Adrenal gland (tissue), 19 donors: ENCODE data around the gene TLCD1. TPM values are rescaled to one million over a fixed set of nuclear protein-coding genes. Genes with fewer than 3 reads are reported as not detected.

Experiments used
- DNase-seq, 7 donors: peaks; one replicate each; pipeline ENCODE4 v3.0.0-alpha.2; 2019 to 2020
- H3K27ac ChIP-seq, 5 donors: fragments of 200-600 bp; sonication (generic) in 4 of 5; 1 replicate in 3 of 5; 2 replicates in 2 of 5; pipeline versions ENCODE4 v1.5.1 to v1.8.0; 2016 to 2020; ENCODE audit warnings: mild to moderate bottlenecking in 1 of 5
- H3K27me3 ChIP-seq: fragments of 200-600 bp; 2 replicates; pipeline ENCODE4 v1.8.0; 2021
- H3K36me3 ChIP-seq, 2 donors: fragments of 200-600 bp; replicated peaks in 1 of 2; 1 replicate in 1 of 2; 2 replicates in 1 of 2; pipeline versions ENCODE4 v1.5.1 to v1.8.0; 2018 to 2022
- H3K4me1 ChIP-seq, 2 donors: fragments of 200-600 bp; replicated peaks in 1 of 2; 1 replicate in 1 of 2; 2 replicates in 1 of 2; pipeline versions ENCODE4 v1.5.1 to v1.8.0; 2018 to 2021
- H3K4me3 ChIP-seq, 4 donors: fragments of 200-600 bp; sonication (generic) in 3 of 4; one replicate each; pipeline ENCODE4 v1.5.1; 2016 to 2018
- H3K9me3 ChIP-seq, 3 donors: fragments of 200-600 bp; sonication (generic) in 1 of 3; replicated peaks in 1 of 3; 1 replicate in 2 of 3; 2 replicates in 1 of 3; pipeline versions ENCODE4 v1.5.1 to v1.8.0; 2016 to 2021
- POLR2A ChIP-seq, 2 donors: fragments of 450-650 bp; IDR thresholded peaks; one replicate each; pipeline ENCODE4 v1.6.1; 2017; ENCODE audit warnings: antibody characterized with exemption in 2 of 2, mild to moderate bottlenecking in 2 of 2, moderate library complexity in 1 of 2
- WGBS, 4 donors: extraction: QIAGEN DNeasy Blood & Tissue Kit in 2 of 4; methylation state at CpG; one replicate each; pipeline versions ENCODE4 v1.1.5 to v1.1.7; 2013 to 2017; 5-methylcytosine and 5-hydroxymethylcytosine counted together
- intact Hi-C, 2 donors: fragments of 100-400 bp; cut with DNase I; formaldehyde crosslinking; loops; one replicate each; pipeline versions ENCODE4 v1.14.1 to v1.15.0; 2022 to 2023
- long read RNA-seq, 10 donors: library from polyadenylated mRNA in 3 of 10; unstranded in 2 of 10; stranded (forward) in 1 of 10; transcript quantifications; one replicate each; pipeline ENCODE4 v2.0.0 and lab custom pipeline, GENCODE V29; 2021 to 2026
- polyA plus RNA-seq, 3 donors: library from polyadenylated mRNA; stranded (reverse); fragments of 200-250 nt in 2 of 3; fragments of 350-450 nt in 1 of 3; fragmentation: Illumina TruSeq in 1 of 3; extraction: RNeasy Lipid Tissue Mini Kit (QIAGEN cat#74804) in 1 of 3; gene quantifications; one replicate each; pipeline ENCODE4 v1.2.3, GENCODE V29; 2013 to 2014
- total RNA-seq, 9 donors: library from RNA; depleted of rRNA in 4 of 9; stranded (reverse); fragments of >200 nt in 4 of 9; fragments of 120-200 nt in 1 of 9; fragmentation: NEBNext Ultra II Directional in 1 of 9; extraction: Animal tissue kit (Norgen Biotek cat#: 25700) in 1 of 9; gene quantifications; one replicate each; pipeline versions ENCODE4 v1.1.0 to v1.2.4, GENCODE V29; 2013 to 2023
- TF ChIP-seq, protein P1 (sequence below), 6 experiments: fragments of 450-650 bp in 4 of 6; fragments of 200-600 bp in 2 of 6; sonication (generic) in 1 of 6; IDR thresholded peaks; 1 replicate in 5 of 6; 2 replicates in 1 of 6; pipeline versions ENCODE4 v1.5.1 to v1.8.0; 2016 to 2021; ENCODE audit warnings: antibody characterized with exemption in 6 of 6, mild to moderate bottlenecking in 2 of 6, moderate library complexity in 1 of 6
- donor health status: healthy with polysubstance abuse.
- donor health status: Bipolar disorder and iron deficiency.
- donor health status: DM: yes; HTN: yes; CAD: no.
- donor health status: DM: no; HTN: no; CAD: no.
- donor health status: DM: no; HTN: no; CAD: no.
- donor health status: DM: yes; HTN: yes; CAD: no.

TLCD1 gene, protein sequence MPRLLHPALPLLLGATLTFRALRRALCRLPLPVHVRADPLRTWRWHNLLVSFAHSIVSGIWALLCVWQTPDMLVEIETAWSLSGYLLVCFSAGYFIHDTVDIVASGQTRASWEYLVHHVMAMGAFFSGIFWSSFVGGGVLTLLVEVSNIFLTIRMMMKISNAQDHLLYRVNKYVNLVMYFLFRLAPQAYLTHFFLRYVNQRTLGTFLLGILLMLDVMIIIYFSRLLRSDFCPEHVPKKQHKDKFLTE
- total RNA-seq (10 to 100 TPM in 2 of 9 donors, 1 to 10 TPM in 6, under 1 TPM in 1; 0.52 to 13.0 (median 5.6) TPM), polyA plus RNA-seq (10 to 100 TPM in 1 of 3 donors, 1 to 10 TPM in 2; 3.9 to 18.8 (median 6.8) TPM)
- long read RNA-seq, donor 1, transcript TLCD1-201 (4 exons, 1,017 nt): major isoform, 6 of 11 reads
- long read RNA-seq, donor 1, partial matches to known transcripts: 5 of 11 reads
- long read RNA-seq, donor 1, other reads (novel, unspliced or antisense): 0 of 11 reads
- long read RNA-seq, donor 2, partial matches to known transcripts: 0 of 3 reads
- long read RNA-seq, donor 2, other reads (novel, unspliced or antisense): 0 of 3 reads
- long read RNA-seq, donor 3, transcript TLCD1-201 (4 exons, 1,017 nt): major isoform, 6 of 19 reads
- long read RNA-seq, donor 3, partial matches to known transcripts: 11 of 19 reads
- long read RNA-seq, donor 3, other reads (novel, unspliced or antisense): 0 of 19 reads
- long read RNA-seq, donor 4, partial matches to known transcripts: 0 of 1 reads
- long read RNA-seq, donor 4, other reads (novel, unspliced or antisense): 0 of 1 reads
- long read RNA-seq, donor 5, transcript TLCD1-201 (4 exons, 1,017 nt): major isoform, 9 of 9 reads
- long read RNA-seq, donor 5, partial matches to known transcripts: 0 of 9 reads
- long read RNA-seq, donor 5, other reads (novel, unspliced or antisense): 0 of 9 reads
- long read RNA-seq, donor 6, partial matches to known transcripts: 0 of 2 reads
- long read RNA-seq, donor 6, other reads (novel, unspliced or antisense): 2 of 2 reads
- long read RNA-seq, donor 7, partial matches to known transcripts: 0 of 3 reads
- long read RNA-seq, donor 7, other reads (novel, unspliced or antisense): 0 of 3 reads
- long read RNA-seq, donor 8, transcript TLCD1-201 (4 exons, 1,017 nt): major isoform, 10 of 10 reads
- long read RNA-seq, donor 8, partial matches to known transcripts: 0 of 10 reads
- long read RNA-seq, donor 8, other reads (novel, unspliced or antisense): 0 of 10 reads
- long read RNA-seq, donor 9, transcript TLCD1-201 (4 exons, 1,017 nt): major isoform, 5 of 6 reads
- long read RNA-seq, donor 9, partial matches to known transcripts: 0 of 6 reads
- long read RNA-seq, donor 9, other reads (novel, unspliced or antisense): 0 of 6 reads
- long read RNA-seq, donor 10, partial matches to known transcripts: 0 of 3 reads
- long read RNA-seq, donor 10, other reads (novel, unspliced or antisense): 0 of 3 reads

DNA sequence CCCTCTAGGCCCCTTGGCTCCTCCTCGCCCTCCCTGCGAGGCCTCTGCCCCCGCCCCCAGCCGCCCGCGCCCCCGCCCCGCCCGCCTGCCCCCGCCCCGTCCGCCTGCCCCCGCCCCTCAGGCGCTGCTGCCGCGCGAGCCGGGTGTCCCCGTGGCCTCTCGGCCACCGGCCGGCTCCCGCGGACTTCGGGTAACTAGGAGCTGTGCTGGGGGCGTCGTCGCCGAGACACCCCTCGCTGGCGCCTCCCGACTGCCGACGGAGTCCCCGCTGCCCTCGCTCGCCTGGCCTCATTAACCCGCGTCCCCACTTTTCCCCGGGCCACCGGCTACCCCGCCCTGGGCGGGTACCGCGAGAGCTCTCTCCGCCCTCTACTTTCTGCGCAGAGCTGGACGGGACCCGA, at the start of gene TLCD1:
Gene TLCD1, minus strand, starts transcription at position 8 of the 401 bp plus-strand sequence. CDS start 136 bp downstream, outside the sequence.
- peaks cover 0 to 35% of the 10 kb centered on the region in 2 donors for H3K36me3 ChIP-seq
- H3K9me3 ChIP-seq: no peaks in the 10 kb centered on the region
- no peaks in the 10 kb centered on the region for H3K27me3 ChIP-seq
- intact Hi-C loops: no loop called here
- H3K27ac ChIP-seq: peak within 1 kb of the TSS; percentile 51 to 92 (median 75)
- no peak for TF ChIP-seq POLR2A (IDR thresholded peaks at IDR 0.05)
- TF ChIP-seq, protein P1, sequence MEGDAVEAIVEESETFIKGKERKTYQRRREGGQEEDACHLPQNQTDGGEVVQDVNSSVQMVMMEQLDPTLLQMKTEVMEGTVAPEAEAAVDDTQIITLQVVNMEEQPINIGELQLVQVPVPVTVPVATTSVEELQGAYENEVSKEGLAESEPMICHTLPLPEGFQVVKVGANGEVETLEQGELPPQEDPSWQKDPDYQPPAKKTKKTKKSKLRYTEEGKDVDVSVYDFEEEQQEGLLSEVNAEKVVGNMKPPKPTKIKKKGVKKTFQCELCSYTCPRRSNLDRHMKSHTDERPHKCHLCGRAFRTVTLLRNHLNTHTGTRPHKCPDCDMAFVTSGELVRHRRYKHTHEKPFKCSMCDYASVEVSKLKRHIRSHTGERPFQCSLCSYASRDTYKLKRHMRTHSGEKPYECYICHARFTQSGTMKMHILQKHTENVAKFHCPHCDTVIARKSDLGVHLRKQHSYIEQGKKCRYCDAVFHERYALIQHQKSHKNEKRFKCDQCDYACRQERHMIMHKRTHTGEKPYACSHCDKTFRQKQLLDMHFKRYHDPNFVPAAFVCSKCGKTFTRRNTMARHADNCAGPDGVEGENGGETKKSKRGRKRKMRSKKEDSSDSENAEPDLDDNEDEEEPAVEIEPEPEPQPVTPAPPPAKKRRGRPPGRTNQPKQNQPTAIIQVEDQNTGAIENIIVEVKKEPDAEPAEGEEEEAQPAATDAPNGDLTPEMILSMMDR (IDR thresholded peaks at IDR 0.05): no peak
- 0% methylated on average over 1 to 49 of the region's 49 CpGs; no CpG with 5 or more reads in 1 of the 4 donors for WGBS, 4 donors
- peak in 4 of 7 donors; percentile 60 to 81 (median 72) for DNase-seq
- H3K4me1 ChIP-seq: peaks cover 16 to 47% of the 10 kb centered on the region in 2 donors
- peak within 1 kb of the TSS; percentile 27 to 71 (median 43) for H3K4me3 ChIP-seq

- no peak for DNase-seq
- H3K27me3 ChIP-seq: no peaks in the 10 kb centered on the region
- intact Hi-C loops: no loop called here
- peaks cover 0 to 6% of the 10 kb centered on the region in 2 donors for H3K4me1 ChIP-seq
- no peak overlapping the region for H3K27ac ChIP-seq
- no peak overlapping the region for H3K4me3 ChIP-seq
- no peaks in the 10 kb centered on the region for H3K36me3 ChIP-seq
- no peaks in the 10 kb centered on the region for H3K9me3 ChIP-seq
- WGBS, 4 donors: 82 to 92% (median 85%) methylated on average over 3 of the region's 3 CpGs
- no peak for TF ChIP-seq POLR2A (IDR thresholded peaks at IDR 0.05)
- TF ChIP-seq, protein P1 (IDR thresholded peaks at IDR 0.05): no peak
Measured at GRCh38 chr17:28774206-28774605, 48.2 kb upstream of the TLCD1 start.

DNA sequence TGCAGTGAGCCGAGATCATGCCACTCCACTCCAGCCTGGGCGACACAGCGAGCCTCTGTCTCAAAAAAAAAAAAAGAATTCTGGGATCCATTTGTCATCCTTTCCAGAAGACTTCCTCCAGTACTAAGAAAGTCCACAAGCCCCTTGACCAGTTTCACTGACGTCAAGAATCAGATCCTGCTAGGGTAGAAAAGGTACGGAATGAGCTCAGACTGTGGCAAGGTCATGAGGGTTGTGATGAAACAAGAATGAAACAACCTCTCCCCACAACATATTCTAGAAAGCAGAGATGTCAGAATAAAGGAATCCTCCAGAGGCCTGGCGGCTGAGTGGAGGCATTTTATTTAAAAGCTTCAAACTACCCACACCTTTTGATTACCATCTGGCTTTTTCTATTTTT, 47.7 kb upstream of the TLCD1 start:
- Histone ChIP-seq H3K4me3 (no peak overlapping the region), H3K4me1 (peaks cover 0 to 6% of the 10 kb centered on the region in 2 donors), H3K9me3 (no peaks in the 10 kb centered on the region), H3K27me3 (no peaks in the 10 kb centered on the region), H3K27ac (no peak overlapping the region), H3K36me3 (no peaks in the 10 kb centered on the region)
- 75 to 83% (median 81%) methylated on average over 6 of the region's 6 CpGs for WGBS, 4 donors
- DNase-seq: no peak
- TF ChIP-seq, protein P1 (IDR thresholded peaks at IDR 0.05): no peak
- TF ChIP-seq POLR2A (IDR thresholded peaks at IDR 0.05): no peak
- intact Hi-C loops: no loop called here
